Cardiac muscle cell (in vitro differentiated cells and primary cell): ENCODE results near the gene KIF26B. TPM values are rescaled to one million over a fixed set of nuclear protein-coding genes. Genes with fewer than 3 reads are reported as not detected.

ENCODE experiments used
- DNase-seq, 2 donors: peaks; one replicate each; pipeline versions ENCODE4 v3.0.0 to v3.0.0-alpha.2; 2010 to 2017; ENCODE audit warnings: low read depth in 1 of 2, low spot score in 1 of 2
- H3K27ac ChIP-seq: fragments of 200-600 bp; sonication (generic); 2 replicates; pipeline ENCODE4 v1.5.1; 2016
- H3K27me3 ChIP-seq: fragments of 200-600 bp; sonication (generic); 2 replicates; pipeline ENCODE4 v1.6.0; 2016; ENCODE audit warnings: control low read depth
- H3K36me3 ChIP-seq: fragments of 200-600 bp; sonication (generic); 2 replicates; pipeline ENCODE4 v1.5.1; 2016; ENCODE audit warnings: control low read depth
- H3K4me1 ChIP-seq: fragments of 200-600 bp; sonication (generic); 2 replicates; pipeline ENCODE4 v1.8.1; 2017; ENCODE audit warnings: low read depth, mild to moderate bottlenecking, mixed run types
- H3K4me3 ChIP-seq: fragments of 200-600 bp; sonication (generic); 2 replicates; pipeline ENCODE4 v1.5.1; 2016; ENCODE audit warnings: mild to moderate bottlenecking
- H3K9me3 ChIP-seq: fragments of 200-600 bp; sonication (generic); 2 replicates; pipeline ENCODE4 v1.5.1; 2017; ENCODE audit warnings: low read depth, mild to moderate bottlenecking, control low read depth
- CTCF ChIP-seq: IDR thresholded peaks from 2 replicates; pipeline ENCODE4 v1.5.1; 2012; ENCODE audit warnings: low read depth, mild to moderate bottlenecking, low read length
- polyA plus RNA-seq: library from polyadenylated mRNA; unstranded; fragments of >200 nt; fragmentation: Nextera tagmentation; extraction: Ambion mirVana; gene quantifications from 2 replicates; pipeline ENCODE4 v1.2.1, GENCODE V29; 2016
- total RNA-seq: library from RNA; depleted of rRNA; stranded (reverse); fragments of >200 nt; gene quantifications from 2 replicates; pipeline ENCODE4 v1.2.3, GENCODE V29; 2016

KIF26B gene
- total and polyA plus RNA-seq, 2 experiments from 2014 or later, result 58.9 to 177 TPM

DNA sequence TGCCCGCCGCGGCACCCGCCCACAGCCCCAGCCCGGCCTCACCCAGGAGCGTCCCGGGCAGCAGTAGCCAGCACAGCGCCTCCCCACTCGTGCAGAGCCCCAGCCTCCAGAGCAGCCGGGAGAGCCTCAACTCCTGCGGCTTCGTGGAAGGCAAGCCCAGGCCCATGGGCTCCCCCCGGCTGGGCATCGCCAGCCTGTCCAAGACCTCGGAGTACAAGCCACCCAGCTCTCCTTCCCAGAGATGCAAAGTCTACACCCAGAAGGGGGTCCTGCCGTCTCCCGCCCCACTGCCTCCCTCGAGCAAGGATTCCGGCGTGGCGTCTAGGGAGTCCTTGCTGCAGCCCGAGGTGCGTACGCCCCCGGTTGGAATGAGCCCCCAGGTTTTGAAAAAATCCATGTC, 531.2 kb downstream of the KIF26B start:
- H3K9me3 ChIP-seq, result no peaks in the 10 kb centered on the region
- no peak overlapping the region for H3K4me3 ChIP-seq
- no peak overlapping the region for H3K27ac ChIP-seq
- peaks cover 57% of the 10 kb centered on the region for H3K36me3 ChIP-seq
- H3K4me1 ChIP-seq, result peaks cover 15% of the 10 kb centered on the region
- DNase-seq, result no peak
- no peak for TF ChIP-seq CTCF
- no peaks in the 10 kb centered on the region for H3K27me3 ChIP-seq

GRCh38 chr1:245686446-245687030, 531.8 kb downstream of the KIF26B start:
- no peak overlapping the region for H3K4me3 ChIP-seq
- DNase-seq, result no peak
- peaks cover 15% of the 10 kb centered on the region for H3K4me1 ChIP-seq
- peaks cover 60% of the 10 kb centered on the region for H3K36me3 ChIP-seq
- H3K27ac ChIP-seq, result no peak overlapping the region
- no peak for TF ChIP-seq CTCF
- no peaks in the 10 kb centered on the region for H3K9me3 ChIP-seq
- H3K27me3 ChIP-seq, result no peaks in the 10 kb centered on the region

- Histone ChIP-seq H3K9me3 (no peaks in the 10 kb centered on the region), H3K4me1 (peaks cover 15% of the 10 kb centered on the region), H3K4me3 (no peak overlapping the region), H3K27me3 (no peaks in the 10 kb centered on the region), H3K27ac (peak overlapping the region; percentile 43), H3K36me3 (peaks cover 60% of the 10 kb centered on the region)
- TF ChIP-seq CTCF, result no peak
- DNase-seq, result no peak
Measured at GRCh38 chr1:245687152-245687635, 532.4 kb downstream of the KIF26B start.

- Histone ChIP-seq H3K9me3 (no peaks in the 10 kb centered on the region), H3K4me3 (no peak overlapping the region), H3K4me1 (peaks cover 12% of the 10 kb centered on the region), H3K27ac (peak overlapping the region; percentile 43), H3K36me3 (peaks cover 60% of the 10 kb centered on the region), H3K27me3 (no peaks in the 10 kb centered on the region)
- no peak for TF ChIP-seq CTCF
- DNase-seq, result no peak
Measured at GRCh38 chr1:245687636-245688535, 533.1 kb downstream of the KIF26B start.

DNA sequence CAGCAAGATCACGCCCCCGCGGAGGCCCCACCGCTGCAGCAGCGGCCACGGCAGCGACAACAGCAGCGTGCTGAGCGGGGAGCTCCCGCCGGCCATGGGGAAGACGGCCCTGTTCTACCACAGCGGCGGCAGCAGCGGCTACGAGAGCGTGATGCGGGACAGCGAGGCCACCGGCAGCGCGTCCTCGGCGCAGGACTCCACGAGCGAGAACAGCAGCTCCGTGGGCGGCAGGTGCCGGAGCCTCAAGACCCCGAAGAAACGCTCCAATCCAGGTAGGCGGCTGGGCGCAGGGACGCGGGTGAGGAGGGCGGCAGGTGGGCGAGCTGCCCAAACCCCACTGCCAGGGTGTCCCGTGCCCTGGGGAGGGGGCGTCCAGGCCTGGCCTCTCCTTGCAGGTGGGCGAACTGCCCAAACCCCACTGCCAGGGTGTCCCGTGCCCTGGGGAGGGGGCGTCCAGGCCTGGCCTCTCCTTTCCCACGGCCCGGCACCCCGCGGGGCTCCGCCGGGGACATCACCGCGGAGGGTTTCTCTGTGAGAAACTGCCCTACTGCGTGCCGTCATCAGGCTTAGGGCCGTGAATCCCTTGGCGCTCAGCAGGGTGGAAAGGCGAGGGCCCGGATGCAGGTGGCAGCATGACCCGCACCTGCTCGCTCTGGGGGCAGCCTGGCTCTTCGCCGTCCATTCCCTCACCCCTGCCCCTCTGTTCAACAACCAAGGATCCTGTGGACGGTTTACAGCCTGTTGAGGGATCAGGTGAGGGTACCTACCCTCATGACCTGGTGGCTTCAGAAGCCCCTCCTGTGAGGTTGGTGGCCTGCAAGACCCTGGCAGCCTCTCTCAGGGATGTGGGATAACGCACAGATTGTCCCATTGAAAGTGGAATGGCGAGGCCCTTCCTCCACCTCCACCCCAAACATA, 534.0 kb downstream of the KIF26B start:
- no peak for TF ChIP-seq CTCF
- no peak overlapping the region for H3K4me3 ChIP-seq
- DNase-seq, result no peak

More for the DNA sequence above, 534.0 kb downstream of the KIF26B start:
- Histone ChIP-seq H3K36me3 (peaks cover 58% of the 10 kb centered on the region), H3K27ac (no peak overlapping the region), H3K9me3 (no peaks in the 10 kb centered on the region), H3K27me3 (no peaks in the 10 kb centered on the region), H3K4me1 (peaks cover 9% of the 10 kb centered on the region)
